A673 (cell line): ENCODE results near the gene HACD1.
"Not testable (repeated sequence)": the region's sequence is repeated elsewhere in the genome, so short reads cannot be mapped to it uniquely, and the experiment has no call there.

ENCODE experiments used
- EZH2 ChIP-seq: fragments of 200-600 bp; sonication (generic); IDR thresholded peaks from 2 replicates; pipeline ENCODE4 v1.6.1; 2017; ENCODE audit warnings: borderline replicate concordance, low read depth, mild to moderate bottlenecking, mixed read lengths, antibody characterized with exemption, low read length; ENCODE audit not compliant: poor library complexity, severe bottlenecking
- TF ChIP-seq, protein P1 (sequence below): fragments of 300-800, 200-600 bp; sonication (generic); conservative IDR thresholded peaks from 2 replicates; pipeline ENCODE4 v1.5.1; 2017; ENCODE audit warnings: low read depth, mild to moderate bottlenecking, antibody characterized with exemption, low read length, moderate library complexity, mixed read lengths

GRCh38 chr10:17587321-17587720 lies 29.9 kb downstream of the HACD1 start:
- TF ChIP-seq, protein P1, sequence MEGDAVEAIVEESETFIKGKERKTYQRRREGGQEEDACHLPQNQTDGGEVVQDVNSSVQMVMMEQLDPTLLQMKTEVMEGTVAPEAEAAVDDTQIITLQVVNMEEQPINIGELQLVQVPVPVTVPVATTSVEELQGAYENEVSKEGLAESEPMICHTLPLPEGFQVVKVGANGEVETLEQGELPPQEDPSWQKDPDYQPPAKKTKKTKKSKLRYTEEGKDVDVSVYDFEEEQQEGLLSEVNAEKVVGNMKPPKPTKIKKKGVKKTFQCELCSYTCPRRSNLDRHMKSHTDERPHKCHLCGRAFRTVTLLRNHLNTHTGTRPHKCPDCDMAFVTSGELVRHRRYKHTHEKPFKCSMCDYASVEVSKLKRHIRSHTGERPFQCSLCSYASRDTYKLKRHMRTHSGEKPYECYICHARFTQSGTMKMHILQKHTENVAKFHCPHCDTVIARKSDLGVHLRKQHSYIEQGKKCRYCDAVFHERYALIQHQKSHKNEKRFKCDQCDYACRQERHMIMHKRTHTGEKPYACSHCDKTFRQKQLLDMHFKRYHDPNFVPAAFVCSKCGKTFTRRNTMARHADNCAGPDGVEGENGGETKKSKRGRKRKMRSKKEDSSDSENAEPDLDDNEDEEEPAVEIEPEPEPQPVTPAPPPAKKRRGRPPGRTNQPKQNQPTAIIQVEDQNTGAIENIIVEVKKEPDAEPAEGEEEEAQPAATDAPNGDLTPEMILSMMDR, result not testable (repeated sequence)
- not testable (repeated sequence) for TF ChIP-seq EZH2
